ENCODE results near the gene FAM53B. TPM values are rescaled to one million over a fixed set of nuclear protein-coding genes. Genes with fewer than 3 reads are reported as not detected.

Gene FAM53B
- total RNA-seq, 1 experiment from 2014 or later: 13.7 TPM

DNA sequence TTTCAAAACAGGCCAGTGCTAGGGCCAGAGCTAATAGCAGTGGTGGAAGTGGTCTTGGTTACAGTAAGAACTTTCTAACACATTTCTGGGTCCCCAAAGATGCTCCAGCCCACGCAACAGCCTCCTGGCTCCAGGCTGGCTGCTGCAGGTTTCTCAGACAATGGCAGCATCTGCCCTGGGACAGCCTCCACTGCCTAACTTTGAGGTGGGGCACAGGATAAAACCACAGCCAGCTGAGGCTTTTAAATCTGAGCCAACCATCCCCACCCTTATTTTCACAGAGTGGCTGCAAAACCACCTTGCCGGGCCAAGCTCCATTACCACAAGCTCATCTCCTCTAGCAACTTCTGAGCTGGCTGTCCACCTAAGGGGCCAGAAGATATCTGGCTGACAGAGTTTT is 84.8 kb downstream of the FAM53B start:
- H3K9me3 ChIP-seq: no peaks in the 10 kb centered on the region

DNA sequence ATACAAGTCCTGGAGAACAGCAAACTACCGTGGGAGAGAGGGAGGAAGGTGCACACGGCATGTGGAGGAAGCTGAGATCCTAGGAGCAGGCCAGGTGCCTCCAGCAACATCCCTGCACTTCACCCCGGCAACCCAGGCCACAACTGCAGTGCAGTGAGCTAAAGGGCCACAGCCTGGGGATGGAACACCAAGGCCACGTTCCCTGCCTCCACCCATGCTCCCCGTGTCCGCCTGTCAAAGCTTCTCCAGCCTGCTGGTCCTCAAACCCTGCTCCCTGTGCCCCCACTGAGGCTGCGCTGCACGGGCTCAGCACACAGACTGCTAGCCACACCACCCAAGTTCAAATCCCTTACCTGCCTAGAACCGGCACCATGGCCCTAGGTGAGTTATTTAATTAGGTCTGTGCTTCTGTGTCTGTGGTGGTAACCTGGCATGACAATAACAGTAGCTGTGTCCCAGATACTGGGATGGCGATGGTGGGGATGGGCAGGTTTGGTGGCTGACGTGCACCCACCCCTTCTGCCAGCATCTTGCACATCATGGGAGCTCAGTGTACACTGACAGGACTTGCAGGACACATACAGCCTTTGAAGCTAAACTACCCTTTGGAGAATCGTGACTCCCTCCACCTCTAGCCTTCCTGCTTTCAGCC is 85.5 kb downstream of the FAM53B start:
- Mint-ChIP-seq H3K4me3 (ENCODE audit: unreplicated experiment) (no peak overlapping the region), H3K27me3 (ENCODE audit: insufficient read depth, unreplicated experiment) (no peaks in the 10 kb centered on the region), H3K27ac (ENCODE audit: unreplicated experiment) (no peak overlapping the region), H3K9me3 (ENCODE audit: unreplicated experiment) (no peaks in the 10 kb centered on the region), H3K4me1 (ENCODE audit: low read depth, unreplicated experiment) (peaks cover 7% of the 10 kb centered on the region), H3K36me3 (ENCODE audit: insufficient read depth, unreplicated experiment) (no peaks in the 10 kb centered on the region)
- Histone ChIP-seq H3K4me3 (ENCODE audit: low read depth, low read length) (no peak overlapping the region), H3K9me3 (no peaks in the 10 kb centered on the region), H3K36me3 (ENCODE audit: control insufficient read depth, insufficient read depth, low read length) (0 out of 2 replicates have a peak, but pooled peaks cover 2% of the 10 kb centered on the region), H3K27me3 (replicated peaks; ENCODE audit: control insufficient read depth, insufficient read depth, low read length) (no peaks in the 10 kb centered on the region), H3K4me1 (no peaks in the 10 kb centered on the region)
- POLR2A ChIA-PET: no interaction called here
- CTCF ChIA-PET: no interaction called here
- intact Hi-C loops (cut with micrococcal nuclease; ENCODE audit: unreplicated experiment): no loop called here
- BruUV-seq (replicated peaks): no TSS peak
- no peak for DNase-seq
- TF ChIP-seq, protein P1, sequence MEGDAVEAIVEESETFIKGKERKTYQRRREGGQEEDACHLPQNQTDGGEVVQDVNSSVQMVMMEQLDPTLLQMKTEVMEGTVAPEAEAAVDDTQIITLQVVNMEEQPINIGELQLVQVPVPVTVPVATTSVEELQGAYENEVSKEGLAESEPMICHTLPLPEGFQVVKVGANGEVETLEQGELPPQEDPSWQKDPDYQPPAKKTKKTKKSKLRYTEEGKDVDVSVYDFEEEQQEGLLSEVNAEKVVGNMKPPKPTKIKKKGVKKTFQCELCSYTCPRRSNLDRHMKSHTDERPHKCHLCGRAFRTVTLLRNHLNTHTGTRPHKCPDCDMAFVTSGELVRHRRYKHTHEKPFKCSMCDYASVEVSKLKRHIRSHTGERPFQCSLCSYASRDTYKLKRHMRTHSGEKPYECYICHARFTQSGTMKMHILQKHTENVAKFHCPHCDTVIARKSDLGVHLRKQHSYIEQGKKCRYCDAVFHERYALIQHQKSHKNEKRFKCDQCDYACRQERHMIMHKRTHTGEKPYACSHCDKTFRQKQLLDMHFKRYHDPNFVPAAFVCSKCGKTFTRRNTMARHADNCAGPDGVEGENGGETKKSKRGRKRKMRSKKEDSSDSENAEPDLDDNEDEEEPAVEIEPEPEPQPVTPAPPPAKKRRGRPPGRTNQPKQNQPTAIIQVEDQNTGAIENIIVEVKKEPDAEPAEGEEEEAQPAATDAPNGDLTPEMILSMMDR (IDR thresholded peaks at IDR 0.05; ENCODE audit: insufficient read depth in 1 of 2, low read depth in 1 of 2, low read length in 1 of 2, severe bottlenecking in 1 of 2, unreplicated experiment in 1 of 2): no peak

More for the DNA sequence above, 84.8 kb downstream of the FAM53B start:
- Mint-ChIP-seq H3K36me3 (ENCODE audit: insufficient read depth, unreplicated experiment) (no peaks in the 10 kb centered on the region), H3K9me3 (ENCODE audit: unreplicated experiment) (no peaks in the 10 kb centered on the region), H3K4me1 (ENCODE audit: low read depth, unreplicated experiment) (peaks cover 7% of the 10 kb centered on the region), H3K27me3 (ENCODE audit: insufficient read depth, unreplicated experiment) (no peaks in the 10 kb centered on the region), H3K4me3 (ENCODE audit: unreplicated experiment) (no peak overlapping the region), H3K27ac (ENCODE audit: unreplicated experiment) (no peak overlapping the region)
- ChIA-PET CTCF (interaction anchor here (0.7 kb wide), 1 partner anchor 121 kb away, joined by 3 read pairs; no protein-coding TSS in a partner anchor), POLR2A (no interaction called here)
- Histone ChIP-seq H3K4me3 (ENCODE audit: low read depth, low read length) (no peak overlapping the region), H3K36me3 (ENCODE audit: control insufficient read depth, insufficient read depth, low read length) (0 out of 2 replicates have a peak, but pooled peaks cover 2% of the 10 kb centered on the region), H3K27me3 (replicated peaks; ENCODE audit: control insufficient read depth, insufficient read depth, low read length) (no peaks in the 10 kb centered on the region), H3K4me1 (no peaks in the 10 kb centered on the region)
- intact Hi-C loops (cut with micrococcal nuclease; ENCODE audit: unreplicated experiment): no loop called here
- TF ChIP-seq, protein P1 (IDR thresholded peaks at IDR 0.05; ENCODE audit: insufficient read depth in 1 of 2, low read depth in 1 of 2, low read length in 1 of 2, severe bottlenecking in 1 of 2, unreplicated experiment in 1 of 2): no peak
- DNase-seq: no peak
- BruUV-seq (replicated peaks): no TSS peak

DNA sequence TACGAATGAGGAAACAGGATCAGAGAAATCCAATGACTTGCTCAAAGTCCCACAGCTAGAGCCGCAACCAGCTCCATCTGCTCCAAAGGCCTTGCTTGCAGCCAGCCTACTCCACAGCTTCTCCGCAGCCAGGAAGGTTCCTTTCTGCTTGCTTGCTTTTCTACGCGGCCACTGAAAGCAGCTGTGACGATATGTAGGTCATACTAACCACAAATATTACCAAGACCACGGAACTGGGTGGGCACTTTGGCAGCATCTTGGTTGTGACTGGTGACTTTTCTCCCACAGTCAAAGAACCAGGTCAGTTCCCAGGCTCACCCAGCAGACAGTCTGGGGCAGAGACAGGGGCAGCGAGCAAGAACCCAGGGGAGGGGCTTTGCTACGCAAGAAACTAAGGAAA is 86.4 kb downstream of the FAM53B start:
- POLR2A ChIA-PET: no interaction called here
- no TSS peak for BruUV-seq (replicated peaks)
- TF ChIP-seq, protein P1 (IDR thresholded peaks at IDR 0.05; ENCODE audit: insufficient read depth in 1 of 2, low read depth in 1 of 2, low read length in 1 of 2, severe bottlenecking in 1 of 2, unreplicated experiment in 1 of 2): no peak
- Histone ChIP-seq H3K4me1 (no peaks in the 10 kb centered on the region), H3K4me3 (ENCODE audit: low read depth, low read length) (no peak overlapping the region), H3K36me3 (ENCODE audit: control insufficient read depth, insufficient read depth, low read length) (no peaks in the 10 kb centered on the region), H3K27me3 (replicated peaks; ENCODE audit: control insufficient read depth, insufficient read depth, low read length) (no peaks in the 10 kb centered on the region), H3K9me3 (no peaks in the 10 kb centered on the region)
- H3K9me3 Mint-ChIP-seq (ENCODE audit: unreplicated experiment): no peaks in the 10 kb centered on the region
- CTCF ChIA-PET: no interaction called here
- no peak overlapping the region for H3K4me3 Mint-ChIP-seq (ENCODE audit: unreplicated experiment)
- no peak overlapping the region for H3K27ac Mint-ChIP-seq (ENCODE audit: unreplicated experiment)
- no peak for DNase-seq
- no peaks in the 10 kb centered on the region for H3K27me3 Mint-ChIP-seq (ENCODE audit: insufficient read depth, unreplicated experiment)
- intact Hi-C loops (cut with micrococcal nuclease; ENCODE audit: unreplicated experiment): no loop called here
- peaks cover 7% of the 10 kb centered on the region for H3K4me1 Mint-ChIP-seq (ENCODE audit: low read depth, unreplicated experiment)
- H3K36me3 Mint-ChIP-seq (ENCODE audit: insufficient read depth, unreplicated experiment): no peaks in the 10 kb centered on the region
